ENCODE results near the gene DEFB115.
"Not testable (repeated sequence)": the region's sequence is repeated elsewhere in the genome, so short reads cannot be mapped to it uniquely, and the experiment has no call there.

DEFB115 gene

DNA sequence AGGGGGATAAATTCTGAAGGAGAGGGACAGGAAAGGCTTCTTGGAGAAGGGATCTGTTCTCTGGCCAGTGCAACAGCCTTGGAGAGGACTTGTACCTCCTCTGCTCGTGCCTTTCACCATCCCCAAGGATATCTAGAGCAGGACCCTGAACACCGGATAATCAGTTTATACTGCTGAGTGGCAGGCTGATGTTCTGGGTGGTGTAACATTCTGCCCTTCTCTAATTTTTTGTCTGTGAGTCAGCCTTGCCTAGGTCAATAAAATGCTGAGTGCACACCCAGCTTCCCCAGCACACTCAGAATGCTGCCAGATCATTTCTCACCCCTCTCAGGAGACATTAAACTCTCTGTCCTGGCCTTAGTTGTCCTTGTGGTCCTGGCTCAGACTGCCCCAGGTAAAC, at the start of gene DEFB115:
Gene DEFB115 (plus strand): TSS at position 301 of the 400 bp plus-strand sequence. CDS start 0 bp downstream, at position 301.
- DNase-seq (ENCODE audit: low read depth), result no peak

- no peak for DNase-seq (ENCODE audit: low read depth)
These were observed 20.5 kb upstream of the DEFB115 start for GRCh38 chr20:31236953-31237352.

GRCh38 chr20:31237763-31238162, 19.7 kb upstream of the DEFB115 start:
- DNase-seq (ENCODE audit: low read depth), result no peak

- no peak for DNase-seq (ENCODE audit: low read depth)
These were observed 18.3 kb upstream of the DEFB115 start for GRCh38 chr20:31239139-31239538.

DNA sequence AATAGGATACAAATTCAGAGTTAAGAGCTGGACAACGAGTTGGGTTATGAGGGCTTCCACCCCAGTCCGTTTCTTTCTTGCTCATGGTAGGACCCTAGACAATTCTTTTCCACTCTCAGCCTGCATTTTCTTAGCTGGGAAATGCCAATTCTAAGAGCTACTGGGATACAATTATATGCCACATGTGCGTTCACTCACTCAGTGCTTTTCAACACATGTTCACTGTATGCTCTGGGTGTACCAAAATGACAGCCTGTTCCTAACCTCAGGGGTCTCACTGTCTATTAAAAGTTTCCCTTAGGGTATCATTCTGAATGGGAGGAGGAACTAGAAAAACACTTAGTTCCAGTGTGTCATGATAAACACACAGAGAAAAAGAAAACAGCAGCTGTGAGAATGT, 505 bp upstream of the DEFB115 start:
- no peak for DNase-seq (ENCODE audit: low read depth)

DNA sequence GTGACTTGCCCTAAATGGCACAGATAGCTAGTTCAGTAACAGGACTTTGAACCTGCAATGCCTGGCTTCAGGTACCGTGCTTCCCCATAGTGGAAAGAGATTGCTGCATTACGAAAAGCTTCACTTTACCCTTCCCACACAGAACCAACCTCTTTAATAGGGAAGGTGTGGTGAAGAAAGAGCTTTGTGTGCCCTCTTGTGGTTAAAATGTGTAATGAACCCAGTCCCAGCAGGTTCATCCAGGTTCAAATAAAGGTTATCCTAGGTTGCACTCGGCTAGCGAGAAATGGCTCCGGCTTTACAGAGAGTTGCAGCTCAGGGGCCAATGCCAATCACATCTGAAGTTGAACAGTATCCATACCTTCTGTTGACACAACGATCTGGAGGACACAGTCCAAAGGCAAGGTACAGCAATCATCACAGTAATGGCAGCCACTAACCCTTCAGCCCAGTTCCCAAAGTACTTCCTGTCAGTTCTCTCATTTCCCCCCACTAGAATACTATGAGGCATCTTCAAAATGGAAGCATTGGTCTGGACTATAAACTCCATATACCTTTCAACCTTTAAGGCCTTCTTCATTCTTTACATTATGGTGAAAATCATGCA, 3.0 kb downstream of the DEFB115 start:
- DNase-seq (ENCODE audit: low read depth), result no peak

GRCh38 chr20:31274441-31274840, 17.0 kb downstream of the DEFB115 start:
- DNase-seq (ENCODE audit: low read depth), result no peak

GRCh38 chr20:31278178-31278577, 20.7 kb downstream of the DEFB115 start:
- no peak for DNase-seq (ENCODE audit: low read depth)

DNA sequence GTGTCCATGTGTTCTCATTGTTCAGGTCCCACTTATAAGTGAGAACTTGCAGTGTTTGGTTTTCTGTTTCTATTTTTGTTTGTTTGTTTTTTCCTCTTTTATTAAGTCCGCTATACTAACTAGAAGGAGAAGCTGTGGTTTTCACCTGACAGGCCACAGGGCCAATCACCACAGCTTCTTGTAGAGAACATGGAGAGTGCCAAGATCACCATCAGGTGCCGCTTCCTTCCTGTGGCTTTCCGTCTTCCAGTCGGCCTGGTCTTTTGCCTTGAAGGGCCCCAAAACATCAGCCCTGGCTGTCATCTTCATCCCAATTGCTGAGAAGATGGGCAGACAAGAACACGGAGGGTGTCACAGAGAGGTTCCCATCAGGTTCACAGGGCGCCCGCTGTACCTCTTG, 27.5 kb downstream of the DEFB115 start:
- DNase-seq (ENCODE audit: low read depth), result not testable (repeated sequence)

DNA sequence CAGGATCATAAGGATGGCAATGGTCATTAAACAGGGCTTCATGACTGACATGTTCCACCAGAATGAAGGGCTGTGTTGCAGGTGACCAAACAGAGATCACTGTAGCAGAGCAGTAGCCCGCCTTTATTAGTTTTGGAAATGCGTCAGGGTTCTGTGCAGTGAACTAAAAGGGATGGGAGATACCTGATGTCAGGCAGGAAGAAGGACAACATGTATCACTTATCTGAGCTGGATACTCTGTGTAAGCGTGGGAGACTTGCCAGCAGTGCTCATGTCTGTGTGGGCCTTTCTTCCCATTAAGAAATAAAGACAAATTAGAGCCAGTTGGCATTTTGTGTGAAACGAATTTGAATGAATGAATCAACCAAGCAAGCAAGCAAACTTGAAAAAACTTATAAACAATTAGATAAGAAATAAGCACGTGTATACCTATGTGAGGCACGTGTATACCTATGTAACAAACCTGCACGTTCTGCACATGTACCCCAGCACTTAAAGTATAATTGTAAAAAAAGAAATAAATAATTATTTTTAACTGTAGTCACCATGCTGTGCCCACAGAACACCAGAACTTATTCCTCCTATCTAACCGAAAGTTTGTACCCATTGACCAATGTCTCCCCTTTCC, 51.2 kb downstream of the DEFB115 start, which contains the start of gene DEFB116:
Gene DEFB116 (minus strand): TSS at position 51 of the 628 bp plus-strand sequence. CDS start 0 bp downstream, at position 51.
- DNase-seq (ENCODE audit: low read depth), result no peak
